ENCODE results near the gene PTHLH.

DNA sequence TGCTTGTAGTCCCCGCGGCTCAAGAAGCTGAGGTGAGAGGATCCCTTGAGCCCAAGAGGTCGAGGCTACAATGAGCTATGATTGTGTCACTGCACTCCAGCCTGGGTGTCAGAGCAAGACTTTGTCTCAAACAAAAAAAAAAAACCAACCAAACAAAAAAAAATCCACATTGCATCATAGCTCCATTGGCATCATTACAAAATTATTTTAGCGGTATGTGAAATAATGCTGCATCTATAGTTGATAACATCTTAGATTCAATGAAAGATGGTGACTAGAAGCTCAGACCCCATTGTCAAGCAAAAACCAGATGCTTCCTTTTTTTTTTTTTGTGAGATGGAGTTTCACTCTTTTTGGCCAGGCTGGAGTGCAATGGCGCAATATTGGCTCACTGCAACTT, 14.8 kb upstream of the PTHLH start:
- TF ChIP-seq, protein P1, sequence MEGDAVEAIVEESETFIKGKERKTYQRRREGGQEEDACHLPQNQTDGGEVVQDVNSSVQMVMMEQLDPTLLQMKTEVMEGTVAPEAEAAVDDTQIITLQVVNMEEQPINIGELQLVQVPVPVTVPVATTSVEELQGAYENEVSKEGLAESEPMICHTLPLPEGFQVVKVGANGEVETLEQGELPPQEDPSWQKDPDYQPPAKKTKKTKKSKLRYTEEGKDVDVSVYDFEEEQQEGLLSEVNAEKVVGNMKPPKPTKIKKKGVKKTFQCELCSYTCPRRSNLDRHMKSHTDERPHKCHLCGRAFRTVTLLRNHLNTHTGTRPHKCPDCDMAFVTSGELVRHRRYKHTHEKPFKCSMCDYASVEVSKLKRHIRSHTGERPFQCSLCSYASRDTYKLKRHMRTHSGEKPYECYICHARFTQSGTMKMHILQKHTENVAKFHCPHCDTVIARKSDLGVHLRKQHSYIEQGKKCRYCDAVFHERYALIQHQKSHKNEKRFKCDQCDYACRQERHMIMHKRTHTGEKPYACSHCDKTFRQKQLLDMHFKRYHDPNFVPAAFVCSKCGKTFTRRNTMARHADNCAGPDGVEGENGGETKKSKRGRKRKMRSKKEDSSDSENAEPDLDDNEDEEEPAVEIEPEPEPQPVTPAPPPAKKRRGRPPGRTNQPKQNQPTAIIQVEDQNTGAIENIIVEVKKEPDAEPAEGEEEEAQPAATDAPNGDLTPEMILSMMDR (IDR thresholded peaks at IDR 0.05): no peak
- TF ChIP-seq POLR2A (IDR thresholded peaks at IDR 0.05): no peak
